ENCODE results near the gene SLC30A7. TPM values are rescaled to one million over a fixed set of nuclear protein-coding genes. Genes with fewer than 3 reads are reported as not detected.
"Not testable (repeated sequence)": the region's sequence is repeated elsewhere in the genome, so short reads cannot be mapped to it uniquely, and the experiment has no call there.

Gene SLC30A7
- total RNA-seq, 2 experiments from 2014 or later, result 21.6 to 21.7 TPM

GRCh38 chr1:100930494-100930893, 34.6 kb downstream of the SLC30A7 start:
- TF ChIP-seq, protein P1, sequence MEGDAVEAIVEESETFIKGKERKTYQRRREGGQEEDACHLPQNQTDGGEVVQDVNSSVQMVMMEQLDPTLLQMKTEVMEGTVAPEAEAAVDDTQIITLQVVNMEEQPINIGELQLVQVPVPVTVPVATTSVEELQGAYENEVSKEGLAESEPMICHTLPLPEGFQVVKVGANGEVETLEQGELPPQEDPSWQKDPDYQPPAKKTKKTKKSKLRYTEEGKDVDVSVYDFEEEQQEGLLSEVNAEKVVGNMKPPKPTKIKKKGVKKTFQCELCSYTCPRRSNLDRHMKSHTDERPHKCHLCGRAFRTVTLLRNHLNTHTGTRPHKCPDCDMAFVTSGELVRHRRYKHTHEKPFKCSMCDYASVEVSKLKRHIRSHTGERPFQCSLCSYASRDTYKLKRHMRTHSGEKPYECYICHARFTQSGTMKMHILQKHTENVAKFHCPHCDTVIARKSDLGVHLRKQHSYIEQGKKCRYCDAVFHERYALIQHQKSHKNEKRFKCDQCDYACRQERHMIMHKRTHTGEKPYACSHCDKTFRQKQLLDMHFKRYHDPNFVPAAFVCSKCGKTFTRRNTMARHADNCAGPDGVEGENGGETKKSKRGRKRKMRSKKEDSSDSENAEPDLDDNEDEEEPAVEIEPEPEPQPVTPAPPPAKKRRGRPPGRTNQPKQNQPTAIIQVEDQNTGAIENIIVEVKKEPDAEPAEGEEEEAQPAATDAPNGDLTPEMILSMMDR (IDR thresholded peaks at IDR 0.05), result no peak
- H3K36me3 Mint-ChIP-seq (ENCODE audit: low read depth), result peaks cover 48% of the 10 kb centered on the region
- Histone ChIP-seq H3K27ac (ENCODE audit: low read depth in 1 of 2, low read length in 2 of 2) (peak overlapping the region in 1 of 2 donors; percentile 31), H3K9me3 (ENCODE audit: control insufficient read depth in 1 of 2, insufficient read depth in 1 of 2, low read length in 2 of 2) (peaks cover 0 to 11% of the 10 kb centered on the region in 2 experiments), H3K4me1 (ENCODE audit: insufficient read depth, low read length) (peaks cover 30% of the 10 kb centered on the region), H3K27me3 (ENCODE audit: control insufficient read depth in 1 of 2, insufficient read depth in 2 of 2, low read length in 2 of 2) (no peaks in the 10 kb centered on the region), H3K36me3 (ENCODE audit: insufficient read depth, low read length) (peaks cover 14% of the 10 kb centered on the region), H3K4me3 (ENCODE audit: low read length) (peak overlapping the region; percentile 12)
- ChIA-PET CTCF (interaction anchor here (1.2 to 2.0 kb wide), 3 partner anchors 12 to 308 kb away, joined by 3 to 9 read pairs (median 3); no protein-coding TSS in a partner anchor), POLR2A (interaction anchor here (1.0 to 6.5 kb wide), 5 partner anchors 10 to 307 kb away, joined by 3 to 90 read pairs (median 6); partner anchors contain the start of gene S1PR1)
- peak overlapping the region; percentile 81 for H3K4me3 Mint-ChIP-seq
- H3K27ac Mint-ChIP-seq, result no peak overlapping the region
- H3K9me3 Mint-ChIP-seq, result peaks cover 7% of the 10 kb centered on the region
- peak in 3 of 14 experiments; percentile 57 to 79 (median 59) for DNase-seq
- no peaks in the 10 kb centered on the region for H3K27me3 Mint-ChIP-seq
- intact Hi-C loops (cut with DNase I, micrococcal nuclease), result loop anchor here in 1 of 2 experiments (5.0 kb wide), 1 partner anchor 37 kb away; no protein-coding TSS in a partner anchor
- H3K4me1 Mint-ChIP-seq (ENCODE audit: low read depth), result peaks cover 64% of the 10 kb centered on the region
- ATAC-seq (ENCODE audit: poor library complexity), result no peak

- Mint-ChIP-seq H3K27ac (no peak overlapping the region), H3K4me3 (peak overlapping the region; percentile 12), H3K9me3 (peaks cover 7% of the 10 kb centered on the region), H3K36me3 (ENCODE audit: low read depth) (peaks cover 58% of the 10 kb centered on the region), H3K4me1 (ENCODE audit: low read depth) (peaks cover 76% of the 10 kb centered on the region), H3K27me3 (no peaks in the 10 kb centered on the region)
- Histone ChIP-seq H3K4me1 (ENCODE audit: insufficient read depth, low read length) (peaks cover 17% of the 10 kb centered on the region), H3K4me3 (ENCODE audit: low read length) (no peak overlapping the region), H3K36me3 (ENCODE audit: insufficient read depth, low read length) (peaks cover 13% of the 10 kb centered on the region), H3K27ac (ENCODE audit: low read depth in 1 of 2, low read length in 2 of 2) (peak overlapping the region in 1 of 2 donors; percentile 31), H3K27me3 (ENCODE audit: control insufficient read depth in 1 of 2, insufficient read depth in 2 of 2, low read length in 2 of 2) (no peaks in the 10 kb centered on the region), H3K9me3 (ENCODE audit: control insufficient read depth in 1 of 2, insufficient read depth in 1 of 2, low read length in 2 of 2) (peaks cover 0 to 11% of the 10 kb centered on the region in 2 experiments)
- ATAC-seq (ENCODE audit: poor library complexity), result no peak
- intact Hi-C loops (cut with DNase I, micrococcal nuclease), result loop anchor here in 1 of 2 experiments (5.0 kb wide), 1 partner anchor 36 kb away; no protein-coding TSS in a partner anchor
- TF ChIP-seq, protein P1 (IDR thresholded peaks at IDR 0.05), result peak; percentile 16
- ChIA-PET CTCF (no interaction called here), POLR2A (interaction anchor here (0.8 to 2.2 kb wide), 4 partner anchors 9 to 357 kb away, joined by 3 to 5 read pairs (median 4); no protein-coding TSS in a partner anchor)
- no peak for DNase-seq
These were observed 35.8 kb downstream of the SLC30A7 start for GRCh38 chr1:100931716-100932115.

GRCh38 chr1:100933555-100933954, 37.7 kb downstream of the SLC30A7 start:
- peaks cover 75% of the 10 kb centered on the region for H3K36me3 Mint-ChIP-seq (ENCODE audit: low read depth)
- ChIA-PET CTCF (interaction anchor here (1.3 kb wide), 1 partner anchor 305 kb away, joined by 3 read pairs; no protein-coding TSS in a partner anchor), POLR2A (interaction anchor here (0.8 to 2.2 kb wide), 4 partner anchors 16 to 307 kb away, joined by 3 to 5 read pairs (median 4); no protein-coding TSS in a partner anchor)
- not testable (repeated sequence) for H3K4me1 ChIP-seq (ENCODE audit: insufficient read depth, low read length); DNase-seq; H3K9me3 Mint-ChIP-seq; H3K27me3 ChIP-seq (ENCODE audit: control insufficient read depth in 1 of 2, insufficient read depth in 2 of 2, low read length in 2 of 2); H3K27me3 Mint-ChIP-seq; H3K4me3 ChIP-seq (ENCODE audit: low read length); ATAC-seq (ENCODE audit: poor library complexity); H3K27ac ChIP-seq (ENCODE audit: low read depth in 1 of 2, low read length in 2 of 2)
- intact Hi-C loops (cut with DNase I, micrococcal nuclease), result loop anchor here in 1 of 2 experiments (5.0 kb wide), 1 partner anchor 34 kb away; no protein-coding TSS in a partner anchor
- Histone ChIP-seq H3K9me3 (ENCODE audit: control insufficient read depth in 1 of 2, insufficient read depth in 1 of 2, low read length in 2 of 2) (peaks cover 7 to 11% of the 10 kb centered on the region in 2 experiments), H3K36me3 (ENCODE audit: insufficient read depth, low read length) (peaks cover 25% of the 10 kb centered on the region)
- H3K4me3 Mint-ChIP-seq, result peak overlapping the region; percentile 20
- peaks cover 85% of the 10 kb centered on the region for H3K4me1 Mint-ChIP-seq (ENCODE audit: low read depth)
- H3K27ac Mint-ChIP-seq, result peak overlapping the region; percentile 78

Measured in CD4-positive, alpha-beta T cell (primary cell).